Psoas muscle (tissue), 8 donors: Measurements from ENCODE around the gene DXO. TPM values are rescaled to one million over a fixed set of nuclear protein-coding genes. Genes with fewer than 3 reads are reported as not detected.

Experiments
- ATAC-seq, 4 donors: fragments of 200-7000 bp; cut with Tn5 transposase; one replicate each; pipeline ENCODE4 v1.9.1; 2020; ENCODE audit warnings: moderate library complexity in 3 of 4, mild to moderate bottlenecking in 2 of 4
- DNase-seq, 2 donors: peaks; one replicate each; pipeline ENCODE4 v3.0.0-alpha.2; 2020
- H3K27ac ChIP-seq: fragments of 200-600 bp; one replicate; pipeline ENCODE4 v1.8.0; 2022
- H3K27me3 ChIP-seq, 3 donors: fragments of 200-600 bp in 1 of 3; one replicate each; pipeline versions ENCODE4 v1.6.1 to v1.8.0; 2013 to 2022; ENCODE audit warnings: low read length in 2 of 3, mild to moderate bottlenecking in 2 of 3, moderate library complexity in 1 of 3; ENCODE audit not compliant: insufficient read depth in 3 of 3
- H3K36me3 ChIP-seq, 2 donors: fragments of 200-600 bp in 1 of 2; one replicate each; pipeline versions ENCODE4 v1.6.1 to v1.8.0; 2013 to 2022; ENCODE audit warnings: low read depth in 1 of 2, mild to moderate bottlenecking in 1 of 2, moderate library complexity in 1 of 2; ENCODE audit not compliant: insufficient read depth in 1 of 2
- H3K4me1 ChIP-seq: fragments of 200-600 bp; one replicate; pipeline ENCODE4 v1.8.0; 2022
- H3K4me3 ChIP-seq: fragments of 200-600 bp; one replicate; pipeline ENCODE4 v1.8.0; 2022; ENCODE audit warnings: mild to moderate bottlenecking
- H3K9me3 ChIP-seq: fragments of 200-600 bp; one replicate; pipeline ENCODE4 v1.8.0; 2022
- CTCF ChIP-seq: fragments of 200-600 bp; IDR thresholded peaks from one replicate; pipeline ENCODE4 v1.8.0; 2022; ENCODE audit warnings: antibody characterized with exemption
- WGBS, 3 donors: extraction: QIAGEN DNeasy Blood & Tissue Kit; methylation state at CpG; one replicate each; pipeline versions ENCODE4 v1.1.6 to v1.1.7; 2013; 5-methylcytosine and 5-hydroxymethylcytosine counted together
- intact Hi-C, 2 donors: fragments of 100-400 bp; cut with DNase I; formaldehyde crosslinking; loops; one replicate each; pipeline versions ENCODE4 v1.11.0 to v1.14.2; 2022
- polyA plus RNA-seq, 3 donors: library from polyadenylated mRNA; stranded (reverse); fragments of 200-250 nt; gene quantifications; one replicate each; pipeline ENCODE4 v1.2.3, GENCODE V29; 2013
- total RNA-seq, 4 donors: library from RNA; stranded (reverse); fragmentation: NEBNext Ultra II Directional in 2 of 4; extraction: Animal tissue kit (Norgen Biotek cat#: 25700) in 2 of 4; gene quantifications; one replicate each; pipeline versions ENCODE4 v1.2.1 to v1.2.4, GENCODE V29; 2021 to 2023
- donor health status: healthy with polysubstance abuse.
- donor health status: DM: no; HTN: no; CAD: no; lungs with moderate emphysema.
- donor health status: Bipolar disorder and iron deficiency.
- donor health status: healthy.
- donor health status: DM: yes; HTN: yes; CAD: no.
- donor health status: DM: no; HTN: no; CAD: no.
- donor health status: DM: no; HTN: no; CAD: no.
- donor health status: DM: yes; HTN: yes; CAD: no.

DXO gene
- total and polyA plus RNA-seq, 7 donors: 7.4 to 20.6 (median 9.5) TPM

GRCh38 chr6:31920811-31921210 is 51.1 kb downstream of the DXO start:
- intact Hi-C loops: no loop called here
- ATAC-seq: no peak
- WGBS, 3 donors: 76 to 80% (median 77%) methylated on average over 2 of the region's 2 CpGs

More at GRCh38 chr6:31920811-31921210, 51.1 kb downstream of the DXO start:
- TF ChIP-seq CTCF: no peak
- no peak overlapping the region for H3K4me3 ChIP-seq
- no peak overlapping the region for H3K27ac ChIP-seq
- no peak for DNase-seq
- peaks cover 0 to 2% (median 0%) of the 10 kb centered on the region in 3 donors for H3K27me3 ChIP-seq
- no peaks in the 10 kb centered on the region for H3K4me1 ChIP-seq
- H3K36me3 ChIP-seq: no peaks in the 10 kb centered on the region
- no peaks in the 10 kb centered on the region for H3K9me3 ChIP-seq

Other genes starting within 250 kb of the DXO start
Only the 30 nearest of the 33 such genes appear.
- gene MSH5, start 232.1 kb downstream of the DXO start, total RNA-seq: 1 to 10 TPM; 1.7 to 3.0 (median 1.8) TPM
- gene MSH5, start 232.1 kb downstream of the DXO start, polyA plus RNA-seq: 1 to 10 TPM; 1.4 to 2.7 (median 1.7) TPM
- gene SAPCD1, start 209.5 kb downstream of the DXO start, total RNA-seq: under 1 TPM in 1 of 4 donors, not detected in 3; 0.59 TPM
- gene SAPCD1, start 209.5 kb downstream of the DXO start, polyA plus RNA-seq: under 1 TPM; 0.13 to 0.78 (median 0.23) TPM
- 1 to 10 TPM; 5.2 to 8.0 (median 7.5) TPM for gene VWA7, start 194.8 kb downstream of the DXO start, total RNA-seq
- 1 to 10 TPM in 2 of 3 donors, under 1 TPM in 1; 0.76 to 3.5 (median 1.8) TPM for gene VWA7, start 194.8 kb downstream of the DXO start, polyA plus RNA-seq
- 100 to 1,000 TPM in 1 of 4 donors, 10 to 100 TPM in 3; 53.2 to 108 (median 76.1) TPM for gene VARS1, start 176.4 kb downstream of the DXO start, total RNA-seq
- 10 to 100 TPM; 43.9 to 70.4 (median 57.4) TPM for gene VARS1, start 176.4 kb downstream of the DXO start, polyA plus RNA-seq
- 10 to 100 TPM; 19.5 to 42.9 (median 28.7) TPM for gene LSM2, start 165.2 kb downstream of the DXO start, total RNA-seq
- 10 to 100 TPM; 35.3 to 92.1 (median 44.2) TPM for gene LSM2, start 165.2 kb downstream of the DXO start, polyA plus RNA-seq
- gene HSPA1L, start 156.9 kb downstream of the DXO start, total RNA-seq: 1 to 10 TPM; 2.5 to 6.2 (median 4.4) TPM
- gene HSPA1L, start 156.9 kb downstream of the DXO start, polyA plus RNA-seq: 10 to 100 TPM in 1 of 3 donors, 1 to 10 TPM in 1, under 1 TPM in 1; 0.86 to 23.1 (median 3.3) TPM
- gene HSPA1A, start 156.6 kb downstream of the DXO start, total RNA-seq: 100 to 1,000 TPM; 241 to 940 (median 407) TPM
- 100 to 1,000 TPM in 2 of 3 donors, 10 to 100 TPM in 1; 37.1 to 319 (median 203) TPM for gene HSPA1A, start 156.6 kb downstream of the DXO start, polyA plus RNA-seq
- 100 to 1,000 TPM; 199 to 721 (median 347) TPM for gene HSPA1B, start 144.4 kb downstream of the DXO start, total RNA-seq
- 100 to 1,000 TPM in 2 of 3 donors, 10 to 100 TPM in 1; 19.4 to 148 (median 104) TPM for gene HSPA1B, start 144.4 kb downstream of the DXO start, polyA plus RNA-seq
- gene NEU1, start 109.3 kb downstream of the DXO start, total RNA-seq: 10 to 100 TPM; 14.2 to 20.6 (median 18.6) TPM
- gene NEU1, start 109.3 kb downstream of the DXO start, polyA plus RNA-seq: 10 to 100 TPM; 25.2 to 39.8 (median 29.4) TPM
- gene SLC44A4, start 93.1 kb downstream of the DXO start, total RNA-seq: under 1 TPM in 2 of 4 donors, not detected in 2; 0.23 to 0.24 TPM
- gene SLC44A4, start 93.1 kb downstream of the DXO start, polyA plus RNA-seq: under 1 TPM; 0.03 to 0.14 (median 0.08) TPM
- gene EHMT2, start 74.4 kb downstream of the DXO start, total RNA-seq: 10 to 100 TPM in 1 of 4 donors, 1 to 10 TPM in 3; 6.8 to 14.2 (median 7.7) TPM
- gene EHMT2, start 74.4 kb downstream of the DXO start, polyA plus RNA-seq: 10 to 100 TPM in 2 of 3 donors, 1 to 10 TPM in 1; 8.4 to 20.8 (median 13.4) TPM
- gene ZBTB12, start 70.1 kb downstream of the DXO start, total RNA-seq: 1 to 10 TPM; 1.1 to 2.6 (median 1.8) TPM
- 1 to 10 TPM; 2.2 to 4.6 (median 2.9) TPM for gene ZBTB12, start 70.1 kb downstream of the DXO start, polyA plus RNA-seq
- gene C2, start 44.4 kb downstream of the DXO start, total RNA-seq: 1 to 10 TPM; 1.5 to 5.5 (median 3.5) TPM
- gene C2, start 44.4 kb downstream of the DXO start, polyA plus RNA-seq: 1 to 10 TPM in 1 of 3 donors, under 1 TPM in 2; 0.77 to 1.2 (median 0.99) TPM
- 1 to 10 TPM; 2.5 to 5.8 (median 3.4) TPM for gene CFB, start 26.0 kb downstream of the DXO start, total RNA-seq
- 1 to 10 TPM; 1.6 to 2.3 (median 1.8) TPM for gene CFB, start 26.0 kb downstream of the DXO start, polyA plus RNA-seq
- 10 to 100 TPM; 47.2 to 52.3 (median 48.7) TPM for gene NELFE, start 13.2 kb downstream of the DXO start, total RNA-seq
- 10 to 100 TPM; 44.3 to 86.9 (median 85.4) TPM for gene NELFE, start 13.2 kb downstream of the DXO start, polyA plus RNA-seq
- 10 to 100 TPM; 27.9 to 31.0 (median 29.2) TPM for gene SKIC2, start 13.0 kb downstream of the DXO start, total RNA-seq
- 10 to 100 TPM; 26.9 to 36.6 (median 31.8) TPM for gene SKIC2, start 13.0 kb downstream of the DXO start, polyA plus RNA-seq
- 10 to 100 TPM in 3 of 4 donors, 1 to 10 TPM in 1; 5.6 to 13.2 (median 10.9) TPM for gene C4A, start 9.9 kb upstream of the DXO start, total RNA-seq
- 1 to 10 TPM; 3.0 to 3.2 (median 3.1) TPM for gene C4A, start 9.9 kb upstream of the DXO start, polyA plus RNA-seq
- 10 to 100 TPM in 1 of 4 donors, 1 to 10 TPM in 3; 5.6 to 12.6 (median 9.4) TPM for gene C4B, start 42.7 kb upstream of the DXO start, total RNA-seq
- 1 to 10 TPM; 2.6 to 3.3 (median 2.7) TPM for gene C4B, start 42.7 kb upstream of the DXO start, polyA plus RNA-seq
- gene CYP21A2, start 66.3 kb upstream of the DXO start, total RNA-seq: 1 to 10 TPM in 1 of 4 donors, under 1 TPM in 1, not detected in 2; 0.19 to 9.9 TPM
- gene CYP21A2, start 66.3 kb upstream of the DXO start, polyA plus RNA-seq: under 1 TPM in 2 of 3 donors, not detected in 1; 0.05 to 0.10 TPM
- 10 to 100 TPM; 14.5 to 26.1 (median 23.9) TPM for gene TNXB, start 137.2 kb upstream of the DXO start, total RNA-seq
- gene TNXB, start 137.2 kb upstream of the DXO start, polyA plus RNA-seq: 10 to 100 TPM in 1 of 3 donors, 1 to 10 TPM in 2; 7.0 to 13.6 (median 9.1) TPM
- gene ATF6B, start 156.1 kb upstream of the DXO start, total RNA-seq: 10 to 100 TPM; 17.2 to 23.8 (median 19.9) TPM
- 10 to 100 TPM; 13.0 to 35.2 (median 15.1) TPM for gene ATF6B, start 156.1 kb upstream of the DXO start, polyA plus RNA-seq
- 1 to 10 TPM; 2.1 to 4.3 (median 4.1) TPM for gene FKBPL, start 158.2 kb upstream of the DXO start, total RNA-seq
- gene FKBPL, start 158.2 kb upstream of the DXO start, polyA plus RNA-seq: 10 to 100 TPM in 1 of 3 donors, 1 to 10 TPM in 2; 8.2 to 12.2 (median 9.9) TPM
- under 1 TPM; 0.08 to 0.51 (median 0.16) TPM for gene PRRT1, start 179.8 kb upstream of the DXO start, total RNA-seq
- under 1 TPM; 0.22 to 0.28 (median 0.26) TPM for gene PRRT1, start 179.8 kb upstream of the DXO start, polyA plus RNA-seq
- gene PPT2, start 182.0 kb upstream of the DXO start, total RNA-seq: 10 to 100 TPM; 11.3 to 15.1 (median 14.0) TPM
- gene PPT2, start 182.0 kb upstream of the DXO start, polyA plus RNA-seq: 10 to 100 TPM; 12.5 to 28.3 (median 18.0) TPM
- gene EGFL8, start 192.5 kb upstream of the DXO start, total RNA-seq: 1 to 10 TPM; 2.0 to 7.0 (median 3.7) TPM
- 1 to 10 TPM; 2.1 to 4.0 (median 3.6) TPM for gene EGFL8, start 192.5 kb upstream of the DXO start, polyA plus RNA-seq
- gene AGPAT1, start 203.9 kb upstream of the DXO start, total RNA-seq: 10 to 100 TPM; 36.8 to 59.8 (median 47.7) TPM
- gene AGPAT1, start 203.9 kb upstream of the DXO start, polyA plus RNA-seq: 10 to 100 TPM; 35.0 to 77.8 (median 38.0) TPM
- 10 to 100 TPM; 52.0 to 91.1 (median 57.0) TPM for gene RNF5, start 206.3 kb upstream of the DXO start, total RNA-seq
- gene RNF5, start 206.3 kb upstream of the DXO start, polyA plus RNA-seq: 100 to 1,000 TPM; 110 to 122 (median 113) TPM
- gene AGER, start 212.1 kb upstream of the DXO start, total RNA-seq: 1 to 10 TPM in 3 of 4 donors, under 1 TPM in 1; 0.85 to 2.0 (median 1.4) TPM
- gene AGER, start 212.1 kb upstream of the DXO start, polyA plus RNA-seq: 1 to 10 TPM in 1 of 3 donors, under 1 TPM in 2; 0.79 to 1.7 (median 0.91) TPM
- 10 to 100 TPM; 36.1 to 46.7 (median 37.5) TPM for gene PBX2, start 218.1 kb upstream of the DXO start, total RNA-seq
- 10 to 100 TPM; 20.4 to 27.4 (median 22.1) TPM for gene PBX2, start 218.1 kb upstream of the DXO start, polyA plus RNA-seq
- 1 to 10 TPM; 1.7 to 5.1 (median 3.5) TPM for gene GPSM3, start 220.5 kb upstream of the DXO start, total RNA-seq
- 1 to 10 TPM; 1.5 to 2.7 (median 2.6) TPM for gene GPSM3, start 220.5 kb upstream of the DXO start, polyA plus RNA-seq